H1 (cell line): ENCODE data around the gene UBE2O.

Source experiments
- EGR1 ChIP-seq: IDR thresholded peaks from 2 replicates; pipeline ENCODE4 v1.6.1; 2011; ENCODE audit warnings: low read depth, low read length, borderline replicate concordance
- EP300 ChIP-seq, 2 experiments: IDR thresholded peaks; 1 replicate in 1 of 2; 2 replicates in 1 of 2; pipeline ENCODE4 v1.6.1; 2011 to 2012; ENCODE audit warnings: low read depth in 2 of 2, low read length in 2 of 2, mild to moderate bottlenecking in 2 of 2, borderline replicate concordance in 1 of 2, inconsistent platforms in 1 of 2, moderate library complexity in 1 of 2
- PHF8 ChIP-seq: fragments of 200-600 bp; sonication (generic); conservative IDR thresholded peaks from 2 replicates; pipeline ENCODE4 v1.7.1; 2012; ENCODE audit warnings: low read depth, mild to moderate bottlenecking, inconsistent platforms, low read length, moderate library complexity
- SIN3A ChIP-seq, 2 experiments: IDR thresholded peaks in 1 of 2; conservative IDR thresholded peaks in 1 of 2; 2 replicates each; pipeline ENCODE4 v1.6.1; 2011 to 2012; ENCODE audit warnings: low read length in 2 of 2, improper control_type of control experiment in 1 of 2, low read depth in 1 of 2, mild to moderate bottlenecking in 1 of 2
- TEAD4 ChIP-seq: IDR thresholded peaks from 2 replicates; pipeline ENCODE4 v1.6.1; 2012; ENCODE audit warnings: low read depth, low read length, inconsistent platforms, mixed read lengths
- TF ChIP-seq, protein P1 (sequence below), 3 experiments: IDR thresholded peaks; 1 replicate in 2 of 3; 2 replicates in 1 of 3; pipeline versions ENCODE4 v1.5.1 to v1.6.1; 2011; ENCODE audit warnings: low read length in 3 of 3, mild to moderate bottlenecking in 3 of 3, inconsistent platforms in 2 of 3, low read depth in 1 of 3, moderate library complexity in 1 of 3; ENCODE audit not compliant: insufficient read depth in 1 of 3; ENCODE audit errors: control extremely low read depth in 1 of 3

DNA sequence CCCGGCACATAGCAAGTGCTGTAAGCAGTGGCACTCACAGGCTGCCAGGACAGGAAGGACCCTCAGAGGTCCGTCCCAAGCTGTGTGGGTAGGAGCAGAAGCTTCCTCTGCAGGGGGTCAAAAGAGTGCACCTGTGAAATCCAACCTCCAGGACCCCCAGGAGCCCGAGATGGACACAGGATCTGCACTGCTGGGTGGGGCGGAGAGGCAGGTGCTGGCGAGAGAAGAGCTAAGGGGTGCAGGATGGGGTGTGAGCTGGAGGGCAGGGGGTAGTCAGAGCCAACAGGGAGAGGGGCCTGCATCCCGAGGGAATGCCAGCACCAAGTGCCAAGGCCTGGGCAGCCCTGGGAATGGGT, 13.8 kb upstream of the UBE2O start:
- TF ChIP-seq, protein P1, sequence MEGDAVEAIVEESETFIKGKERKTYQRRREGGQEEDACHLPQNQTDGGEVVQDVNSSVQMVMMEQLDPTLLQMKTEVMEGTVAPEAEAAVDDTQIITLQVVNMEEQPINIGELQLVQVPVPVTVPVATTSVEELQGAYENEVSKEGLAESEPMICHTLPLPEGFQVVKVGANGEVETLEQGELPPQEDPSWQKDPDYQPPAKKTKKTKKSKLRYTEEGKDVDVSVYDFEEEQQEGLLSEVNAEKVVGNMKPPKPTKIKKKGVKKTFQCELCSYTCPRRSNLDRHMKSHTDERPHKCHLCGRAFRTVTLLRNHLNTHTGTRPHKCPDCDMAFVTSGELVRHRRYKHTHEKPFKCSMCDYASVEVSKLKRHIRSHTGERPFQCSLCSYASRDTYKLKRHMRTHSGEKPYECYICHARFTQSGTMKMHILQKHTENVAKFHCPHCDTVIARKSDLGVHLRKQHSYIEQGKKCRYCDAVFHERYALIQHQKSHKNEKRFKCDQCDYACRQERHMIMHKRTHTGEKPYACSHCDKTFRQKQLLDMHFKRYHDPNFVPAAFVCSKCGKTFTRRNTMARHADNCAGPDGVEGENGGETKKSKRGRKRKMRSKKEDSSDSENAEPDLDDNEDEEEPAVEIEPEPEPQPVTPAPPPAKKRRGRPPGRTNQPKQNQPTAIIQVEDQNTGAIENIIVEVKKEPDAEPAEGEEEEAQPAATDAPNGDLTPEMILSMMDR (IDR thresholded peaks at IDR 0.05; ENCODE audit: control extremely low read depth in 1 of 3, insufficient read depth in 1 of 3, low read depth in 1 of 3, low read length in 3 of 3): no peak
- no peak for TF ChIP-seq SIN3A (conservative IDR thresholded peaks at IDR 0.05 in 1 of 2, IDR thresholded peaks at IDR 0.05 in 1 of 2; ENCODE audit: low read depth in 1 of 2, low read length in 2 of 2)
- no peak for TF ChIP-seq PHF8
- no peak for TF ChIP-seq EP300 (IDR thresholded peaks at IDR 0.05; ENCODE audit: borderline replicate concordance in 1 of 2, low read depth in 2 of 2, low read length in 2 of 2)
- TF ChIP-seq EGR1: no peak
- no peak for TF ChIP-seq TEAD4
